ENCODE data around the gene GCK.

- TF ChIP-seq REST (IDR thresholded peaks at IDR 0.05; ENCODE audit: insufficient read depth in 1 of 2, low read depth in 2 of 2, low read length in 2 of 2) (no peak), TAF1 (IDR thresholded peaks at IDR 0.05; ENCODE audit: borderline replicate concordance, insufficient read depth, low read length) (no peak)
These were observed 46.5 kb upstream of the GCK start for GRCh38 chr7:44235582-44236332.
